GM18517 (cell line): Measurements from ENCODE around the gene SLIT1.

ENCODE experiments used
- ATAC-seq: cut with Tn5 transposase; IDR thresholded peaks from one replicate; pipeline ENCODE4 v1.9.1; 2021; ENCODE audit warnings: mild to moderate bottlenecking, moderate library complexity; ENCODE audit not compliant: unreplicated experiment

The SLIT1 gene

DNA sequence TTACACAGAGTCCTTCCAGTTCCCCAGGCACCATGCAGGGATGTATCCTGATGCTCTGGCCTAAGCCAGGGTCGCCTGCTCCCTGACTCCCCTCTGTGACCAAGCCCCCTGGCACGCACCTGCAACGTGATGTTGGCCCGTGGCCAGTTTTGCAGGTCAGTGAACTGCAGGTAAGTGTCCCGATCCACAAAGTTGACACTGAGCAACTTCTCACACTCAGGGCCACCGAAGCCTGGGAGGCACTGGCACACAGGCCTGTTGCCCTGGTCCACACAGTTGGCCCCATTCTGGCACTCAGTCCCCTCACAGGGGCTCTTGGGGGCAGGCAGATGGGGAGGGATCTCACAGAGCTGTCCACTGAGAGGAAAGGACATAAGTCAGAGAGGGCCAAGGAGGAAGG, 179.4 kb downstream of the SLIT1 start:
- no peak for ATAC-seq

DNA sequence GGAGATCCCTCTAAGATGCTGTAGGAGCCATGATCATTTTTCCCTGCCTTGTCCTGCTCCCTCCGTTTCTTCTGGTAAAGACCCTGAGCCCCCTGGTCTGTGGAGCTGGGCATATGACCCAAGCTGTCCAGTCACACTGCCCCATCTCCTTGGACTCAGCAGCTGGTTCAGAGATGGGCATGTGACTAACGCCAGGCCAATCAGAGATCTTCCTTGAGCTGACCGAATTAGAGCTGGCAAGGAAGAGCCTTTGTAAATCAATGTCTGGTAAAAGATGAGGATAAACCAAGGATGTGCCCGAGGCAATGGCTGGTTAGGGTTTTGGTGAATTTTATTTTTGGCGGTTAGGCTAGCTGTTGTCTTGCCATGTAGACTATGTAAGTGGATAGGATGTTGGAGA, 180.4 kb downstream of the SLIT1 start:
- no peak for ATAC-seq

DNA sequence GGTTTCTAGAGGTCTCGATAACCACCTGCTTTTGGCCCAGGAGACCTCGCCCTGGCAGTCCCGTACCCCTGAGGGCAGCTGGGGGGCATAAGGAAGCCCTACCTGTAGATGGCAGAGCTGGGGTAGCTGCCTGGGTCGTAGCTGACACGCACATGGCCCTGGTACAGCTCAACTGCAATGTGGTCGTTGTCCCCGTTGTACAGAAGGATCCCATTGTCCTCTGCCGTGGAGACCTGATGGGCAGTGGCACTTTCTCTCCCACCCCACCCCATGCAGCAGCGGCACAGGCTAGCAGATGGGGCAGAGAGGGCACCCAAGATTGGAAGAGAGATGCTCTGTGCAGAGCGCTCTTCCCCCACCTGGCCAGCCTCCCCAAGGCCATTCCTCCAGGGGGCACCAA, 181.2 kb downstream of the SLIT1 start:
- ATAC-seq, result no peak

DNA sequence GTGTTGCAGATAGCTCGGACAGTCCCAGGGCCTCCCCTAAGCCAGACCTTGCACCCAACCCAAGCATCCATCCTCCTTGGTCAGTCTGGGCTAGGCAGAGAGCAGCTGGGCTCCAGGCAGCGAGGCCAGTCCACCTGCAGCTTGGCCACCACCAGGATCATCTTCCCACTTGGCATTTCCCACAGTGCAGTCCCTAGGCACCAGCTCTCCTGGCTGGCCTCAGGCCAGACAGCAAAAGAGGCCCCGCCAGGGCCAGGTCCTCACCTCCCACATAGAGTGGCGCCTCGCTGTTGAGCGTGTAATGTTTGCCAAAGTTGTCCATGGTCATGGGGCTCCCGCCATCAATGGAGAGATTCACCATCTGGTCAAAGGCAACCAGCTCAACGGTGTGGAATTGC, 182.0 kb downstream of the SLIT1 start:
- no peak for ATAC-seq

DNA sequence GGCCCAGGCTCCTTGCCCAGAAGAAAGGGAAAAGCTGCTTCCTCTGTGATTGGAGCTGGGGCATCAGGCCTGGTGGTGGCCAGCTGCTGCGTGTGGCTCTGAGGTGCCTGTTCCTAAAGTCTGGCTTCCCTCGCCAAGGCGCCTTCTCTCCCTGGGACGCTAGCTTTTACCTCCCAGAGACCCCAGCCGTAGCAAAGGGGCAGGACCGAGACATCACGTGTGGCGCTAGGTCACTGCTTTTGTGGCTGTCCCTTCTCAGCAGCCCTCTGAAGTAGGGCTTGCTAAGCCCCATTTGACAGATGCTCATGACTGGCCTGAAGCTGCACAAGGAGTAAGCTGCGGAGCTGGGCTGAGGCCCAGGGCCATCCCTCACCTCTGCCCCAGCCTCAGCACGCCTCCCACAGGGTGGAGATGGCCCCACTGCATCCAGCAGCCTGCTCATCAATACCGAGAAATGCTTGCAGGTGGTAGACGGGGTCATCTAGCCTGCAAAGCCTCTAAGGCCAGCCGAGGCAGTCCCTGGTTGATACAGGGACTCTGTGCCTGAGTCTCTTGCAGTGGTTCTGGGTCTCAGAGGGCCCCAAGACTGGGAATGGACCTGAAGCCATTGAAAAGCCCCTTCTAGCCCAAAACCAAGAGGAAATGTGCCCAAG, 182.5 kb downstream of the SLIT1 start:
- no peak for ATAC-seq

DNA sequence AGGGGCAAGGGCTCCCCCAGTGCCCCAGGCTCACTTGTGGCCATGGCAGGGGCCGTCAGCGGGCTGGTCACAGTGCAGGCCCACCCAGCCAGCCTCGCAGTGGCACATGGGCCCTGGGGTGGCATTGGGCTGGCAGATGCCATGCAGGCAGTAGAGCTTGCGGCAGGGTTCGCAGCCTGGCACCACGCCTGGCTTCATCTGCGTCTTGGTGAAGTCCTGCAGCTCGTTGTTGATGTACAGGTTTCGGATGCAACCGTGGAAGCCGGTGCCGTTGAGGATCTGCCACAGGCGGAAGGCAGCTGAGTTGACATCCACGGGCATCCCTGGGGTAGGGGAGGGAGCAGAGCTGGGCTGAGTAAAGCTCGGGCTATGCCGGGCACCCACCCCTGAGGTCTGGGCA, 183.1 kb downstream of the SLIT1 start:
- ATAC-seq, result no peak

DNA sequence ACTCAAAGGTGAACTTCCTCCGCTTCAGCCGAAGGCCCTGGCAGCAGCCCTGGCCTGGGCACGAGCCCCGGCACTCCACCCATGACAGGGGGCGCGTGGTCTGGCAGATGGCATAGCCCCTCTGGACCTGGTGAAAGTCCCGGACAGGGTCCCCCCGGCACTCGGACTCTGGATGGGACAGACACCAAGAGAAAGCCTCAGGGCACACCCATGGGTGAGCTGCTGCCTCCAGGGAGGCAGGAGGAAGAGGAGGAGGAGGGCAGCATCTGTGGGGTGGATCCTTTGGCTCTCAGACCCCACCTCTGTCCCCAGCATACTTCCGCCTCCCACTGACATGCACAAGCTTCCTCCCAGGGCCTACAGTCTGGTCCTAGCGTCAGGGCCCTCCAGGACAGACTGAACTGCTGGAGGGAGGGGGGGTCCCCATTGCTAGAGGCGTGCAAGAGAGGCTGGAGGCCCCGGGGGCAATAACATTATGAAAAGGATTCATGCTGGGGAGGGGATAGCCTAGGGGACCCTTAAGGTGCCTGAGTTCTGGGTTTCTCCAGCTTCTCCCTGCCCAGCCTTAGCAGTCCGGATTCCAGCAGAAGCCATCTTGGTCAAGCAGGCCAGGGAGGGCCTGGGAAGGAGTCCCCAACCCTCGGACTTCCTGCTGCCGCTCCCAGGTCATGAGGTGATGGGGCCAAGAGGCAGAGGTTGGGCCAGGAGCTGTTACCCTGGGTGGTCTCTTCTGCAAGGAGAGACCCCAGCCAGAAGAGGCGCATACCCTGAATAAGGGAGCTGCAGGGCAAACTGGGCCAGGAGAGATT, 184.4 kb downstream of the SLIT1 start:
- no peak for ATAC-seq

DNA sequence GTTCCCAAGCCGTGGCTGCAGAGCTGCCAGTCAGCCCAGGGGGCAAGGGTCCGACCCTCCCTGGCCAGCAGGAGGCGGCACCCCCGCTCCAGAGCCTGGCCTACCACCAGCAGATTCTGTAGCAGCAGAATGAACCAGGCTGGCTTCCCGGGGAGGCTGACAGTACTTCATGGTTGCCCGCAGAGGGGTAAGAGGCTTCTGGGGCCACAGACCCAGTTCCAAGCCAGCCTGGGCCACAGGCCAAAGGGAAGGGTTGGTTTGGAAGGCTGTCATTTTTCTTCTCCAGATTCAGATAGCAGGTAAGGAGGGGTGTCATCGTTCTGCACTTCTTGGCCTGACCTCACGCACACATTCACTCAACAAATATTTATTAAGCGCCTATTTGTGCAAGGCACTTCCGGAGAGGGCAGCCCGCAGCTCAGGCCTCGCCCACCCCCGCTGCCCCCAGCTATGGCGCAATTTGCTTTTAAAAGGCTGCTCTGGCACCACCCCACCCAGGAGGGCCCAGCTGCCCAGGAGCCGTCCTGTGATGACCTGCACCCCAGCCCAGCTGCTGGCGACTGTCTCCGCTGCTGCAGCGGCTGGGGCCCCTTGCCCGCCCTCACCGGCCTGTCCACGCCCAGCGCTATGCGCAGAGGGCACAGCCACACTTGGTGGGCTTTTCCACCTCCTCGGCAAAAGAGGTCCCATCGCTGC, 185.1 kb downstream of the SLIT1 start:
- no peak for ATAC-seq

DNA sequence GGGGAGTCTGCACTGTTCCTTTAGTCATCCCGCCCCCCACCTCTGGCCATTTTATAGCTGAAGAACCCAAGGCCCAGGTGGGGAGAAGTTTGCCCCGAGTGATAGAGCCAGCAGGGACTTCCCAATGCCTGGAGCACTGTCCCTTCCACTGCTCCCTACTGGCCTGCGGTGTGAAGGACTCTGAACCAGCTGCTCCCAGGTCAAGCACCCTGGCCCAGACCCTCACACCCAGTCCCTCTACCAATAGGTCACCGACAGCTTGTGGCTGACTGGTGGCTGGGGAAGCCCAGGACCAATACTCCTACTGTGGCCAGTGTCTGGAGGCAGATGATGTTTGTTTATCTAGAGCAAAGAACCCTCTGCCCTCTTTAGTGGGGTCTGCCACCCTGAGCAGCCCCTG, 185.8 kb downstream of the SLIT1 start:
- no peak for ATAC-seq

DNA sequence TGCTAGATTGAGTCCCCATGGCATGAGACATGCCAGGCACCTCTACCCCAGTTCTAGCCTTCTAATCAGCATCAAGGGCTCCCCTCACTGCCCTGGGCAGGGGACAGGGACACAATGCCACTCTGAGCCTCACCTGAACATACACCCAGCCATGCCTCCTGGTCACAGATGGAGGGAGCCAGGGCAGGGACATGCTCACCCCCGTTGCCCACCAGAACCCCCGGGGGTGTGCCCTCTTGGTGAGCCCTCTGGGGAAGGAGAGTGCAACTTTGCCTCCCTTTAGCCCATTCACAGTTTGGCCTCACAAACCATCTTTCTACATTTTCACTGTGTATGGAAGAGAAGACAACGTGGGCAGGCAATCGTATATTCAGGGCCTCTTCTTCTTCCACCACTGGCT, 186.4 kb downstream of the SLIT1 start:
- ATAC-seq, result no peak

DNA sequence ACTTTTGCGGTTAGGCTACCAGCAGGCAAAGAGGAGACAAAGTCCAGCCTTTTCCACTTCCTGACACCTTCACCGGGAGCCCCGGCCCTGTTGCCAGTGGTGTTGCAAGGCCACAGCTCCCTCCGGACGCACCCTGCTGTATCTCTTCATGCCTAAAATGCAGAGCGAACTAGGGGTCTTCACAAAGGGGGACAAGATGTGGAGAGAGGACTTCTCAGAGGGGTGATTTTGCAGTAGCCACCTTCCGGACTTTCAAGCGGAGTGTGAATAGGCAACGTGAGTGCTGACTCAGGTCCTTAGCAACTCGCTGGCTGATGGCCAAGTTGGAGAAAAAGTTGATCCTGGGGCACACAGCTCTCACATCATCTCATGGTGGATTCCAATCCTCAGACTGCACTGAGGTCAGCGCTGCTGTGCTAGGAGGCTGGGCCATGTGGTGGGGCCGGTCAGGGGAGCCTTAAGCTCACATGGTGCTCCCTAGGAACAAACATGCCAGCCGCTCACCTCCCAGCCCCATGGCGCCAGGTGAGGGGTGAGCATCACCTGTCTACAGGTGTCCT, 187.3 kb downstream of the SLIT1 start:
- no peak for ATAC-seq

DNA sequence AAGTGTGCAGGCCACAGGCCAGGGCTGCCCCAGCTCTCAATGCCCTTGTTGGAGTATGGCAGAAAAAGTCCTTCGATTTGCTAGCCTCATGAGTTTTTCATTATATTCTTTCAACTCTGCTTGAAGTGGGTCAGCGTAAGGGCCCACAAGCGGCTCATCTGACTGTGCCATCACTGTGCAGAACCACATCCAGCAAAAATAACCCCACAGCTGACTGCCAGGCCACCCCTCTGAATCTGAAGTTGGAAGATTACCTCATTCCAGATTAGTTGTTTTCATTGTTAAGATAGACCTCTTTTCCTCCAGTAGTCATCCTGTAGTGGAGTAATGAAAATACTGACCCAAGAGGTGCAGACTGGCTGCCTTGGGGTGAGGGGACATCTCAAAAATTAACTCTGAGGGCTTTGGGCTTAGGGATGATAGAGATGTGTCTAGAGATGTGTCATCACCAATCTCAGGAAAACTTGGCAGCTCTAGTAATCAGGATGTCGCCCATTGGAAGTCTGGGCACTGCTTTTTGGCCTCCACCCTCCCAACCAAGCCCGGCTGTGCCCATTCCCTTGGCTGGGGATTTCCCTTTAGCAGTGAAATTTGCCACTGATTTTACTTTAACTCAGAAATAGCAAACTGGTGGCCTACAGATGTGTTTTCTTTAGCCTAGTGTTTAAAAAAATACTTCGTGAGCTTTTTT, 189.3 kb downstream of the SLIT1 start:
- ATAC-seq, result no peak

DNA sequence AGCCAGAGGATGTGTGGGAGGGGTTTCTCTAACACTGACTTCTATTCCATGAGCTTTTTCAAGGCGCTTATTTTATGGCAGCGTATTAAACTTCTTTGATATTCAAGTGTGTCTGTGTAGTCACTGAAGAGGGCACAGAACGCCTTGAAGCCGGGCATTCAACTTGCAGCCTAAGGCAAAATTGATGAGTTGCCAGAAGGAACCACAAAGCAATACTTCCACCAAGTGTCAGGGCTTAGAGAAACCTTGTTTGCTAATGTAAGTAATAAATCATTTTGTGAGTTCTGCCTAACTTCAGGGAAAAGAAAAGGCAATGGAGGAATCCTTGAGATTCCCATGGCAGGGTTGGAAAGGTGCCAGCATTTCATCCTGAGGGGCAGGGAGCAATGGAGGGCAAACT, 189.9 kb downstream of the SLIT1 start:
- no peak for ATAC-seq

DNA sequence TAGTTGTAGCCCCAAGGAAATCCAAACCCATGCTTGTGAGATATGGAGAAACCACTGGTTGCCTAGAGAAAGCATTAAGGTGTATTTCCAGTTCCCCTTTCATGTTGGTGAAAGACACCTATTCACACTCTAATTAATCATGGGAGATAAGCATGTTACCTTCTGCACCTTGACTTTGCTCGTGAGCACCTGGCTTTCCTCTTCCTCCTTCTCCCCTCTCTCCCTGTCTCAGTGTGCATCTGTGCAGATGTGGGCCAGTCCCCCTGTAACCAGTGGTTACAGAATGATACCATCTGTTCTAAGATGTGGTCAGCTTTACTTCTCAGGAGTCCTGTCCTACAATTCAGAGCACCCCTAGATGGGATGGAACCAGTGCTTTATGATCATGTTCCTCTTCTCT, 193.0 kb downstream of the SLIT1 start:
- peak; percentile 45 for ATAC-seq

DNA sequence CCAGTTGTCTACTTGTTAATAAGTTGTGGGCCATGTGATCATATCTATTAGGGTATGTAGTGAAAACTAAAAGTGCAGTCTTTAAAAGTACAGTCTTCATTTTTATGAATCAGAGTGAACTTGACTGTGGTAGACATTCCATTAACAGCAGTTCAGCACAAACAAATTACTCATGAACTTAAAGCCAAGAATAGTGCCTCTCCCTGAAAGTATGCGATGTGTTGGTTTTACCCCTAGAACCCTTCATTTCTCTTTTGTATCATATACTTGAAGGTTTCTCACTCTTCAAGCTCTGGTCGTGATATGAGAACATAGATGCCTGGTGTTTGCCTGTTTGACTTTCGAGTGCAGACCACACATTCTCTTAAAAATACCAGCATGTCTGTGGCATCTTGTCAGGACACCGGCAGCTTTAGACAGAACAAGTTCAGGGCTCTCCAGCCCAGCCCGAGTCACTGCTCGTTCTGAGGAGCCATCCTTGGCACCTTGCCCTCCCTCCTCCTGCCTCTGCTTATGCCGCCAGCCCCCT, 194.4 kb downstream of the SLIT1 start:
- ATAC-seq, result peak; percentile 47

DNA sequence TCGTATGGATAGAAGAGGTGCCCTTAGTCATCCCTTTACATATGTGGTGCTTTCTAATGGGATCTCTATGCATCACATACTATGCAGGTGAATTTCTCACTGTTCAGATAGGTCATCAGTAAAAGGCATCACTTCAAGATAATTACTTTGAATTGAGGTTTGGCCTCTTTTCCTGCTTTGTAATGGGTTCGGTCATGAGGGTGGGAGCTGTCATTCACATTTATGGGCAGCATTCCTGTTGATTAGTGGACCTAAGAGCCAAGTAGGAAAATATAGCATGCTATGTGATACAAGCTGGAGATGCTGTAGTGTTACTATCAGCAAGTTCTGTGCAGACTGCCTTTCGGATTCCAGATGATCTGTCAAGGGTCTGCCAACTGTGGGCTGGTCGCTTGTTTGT, 197.3 kb downstream of the SLIT1 start:
- no peak for ATAC-seq

DNA sequence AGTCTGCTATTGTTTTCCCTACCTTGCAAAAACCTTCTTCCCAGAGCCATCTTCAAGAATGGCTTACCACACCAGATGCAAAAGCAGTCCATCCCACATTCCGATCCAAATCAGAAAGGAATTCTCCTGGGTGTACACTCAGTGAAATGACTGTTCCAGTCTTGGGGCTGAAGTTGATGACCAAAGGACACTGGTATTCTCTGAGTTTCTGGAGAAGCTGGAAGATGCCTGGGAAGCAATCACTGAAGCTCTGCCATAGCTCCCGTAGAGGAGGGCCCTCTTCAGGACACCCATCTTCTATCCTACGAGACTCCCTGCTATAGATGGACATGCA, 197.9 kb downstream of the SLIT1 start:
- no peak for ATAC-seq

DNA sequence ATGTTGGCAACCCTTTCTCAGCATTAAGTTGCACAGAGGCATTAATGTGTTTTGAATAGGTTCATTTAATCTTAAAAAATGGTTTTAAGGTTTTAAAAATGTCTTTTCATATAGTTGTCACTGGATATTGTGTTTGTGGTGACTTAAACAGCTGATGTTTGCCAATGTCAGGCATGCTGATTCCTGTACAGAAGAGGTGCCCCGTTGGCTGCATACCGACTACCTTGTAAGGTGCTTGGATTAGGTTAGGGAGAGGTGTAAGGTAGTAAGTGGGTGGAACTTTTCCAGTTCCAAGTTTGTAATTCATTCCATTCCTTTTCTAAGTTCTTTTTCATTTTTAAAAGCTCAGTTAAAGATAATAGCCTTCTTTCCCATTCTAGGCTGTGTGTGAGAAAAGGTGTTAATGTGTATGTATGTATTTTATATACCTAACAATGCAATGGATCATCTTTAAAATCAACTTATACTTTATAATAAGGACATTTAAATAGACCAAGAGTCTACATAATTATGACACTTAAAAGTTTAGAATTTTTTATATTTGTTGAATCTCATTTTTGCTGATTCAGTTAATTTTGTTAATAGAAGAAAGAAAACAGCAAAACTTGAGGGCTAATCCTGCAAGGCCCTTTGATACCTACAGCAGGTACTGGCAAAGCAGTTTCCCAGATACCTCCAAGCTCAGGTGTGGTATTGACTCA, 198.5 kb downstream of the SLIT1 start:
- no peak for ATAC-seq

DNA sequence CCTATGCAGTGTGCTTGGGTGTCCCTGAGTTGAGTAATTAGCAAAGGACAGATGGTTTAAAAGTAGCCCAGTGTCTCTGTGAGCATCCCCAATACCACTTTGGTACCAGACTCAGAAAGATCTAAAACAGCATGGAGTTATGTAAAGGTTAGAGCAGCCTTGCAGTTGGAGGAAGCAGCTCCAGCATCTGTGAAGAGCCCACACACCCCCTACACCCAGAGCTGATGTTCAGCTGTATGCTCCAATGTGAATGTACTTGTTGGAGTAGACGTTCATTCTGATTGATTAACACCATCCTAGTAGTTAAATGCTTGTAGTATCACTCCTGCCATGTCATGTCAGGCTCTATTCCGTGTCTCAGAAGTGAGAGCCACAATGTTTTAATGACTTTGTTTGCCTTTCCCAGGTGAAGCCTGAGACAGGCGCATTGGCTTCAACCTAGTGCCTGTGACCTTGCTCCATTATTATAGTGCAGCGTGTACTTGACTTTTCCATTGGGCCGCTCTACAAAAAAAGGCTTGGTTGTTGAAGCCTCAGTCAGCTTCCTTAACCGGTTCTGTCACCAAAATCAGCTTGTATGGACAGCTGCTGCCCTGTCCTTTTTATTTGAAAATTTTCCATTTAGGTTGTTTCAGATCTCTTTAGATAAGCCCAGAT, 199.4 kb downstream of the SLIT1 start:
- no peak for ATAC-seq

DNA sequence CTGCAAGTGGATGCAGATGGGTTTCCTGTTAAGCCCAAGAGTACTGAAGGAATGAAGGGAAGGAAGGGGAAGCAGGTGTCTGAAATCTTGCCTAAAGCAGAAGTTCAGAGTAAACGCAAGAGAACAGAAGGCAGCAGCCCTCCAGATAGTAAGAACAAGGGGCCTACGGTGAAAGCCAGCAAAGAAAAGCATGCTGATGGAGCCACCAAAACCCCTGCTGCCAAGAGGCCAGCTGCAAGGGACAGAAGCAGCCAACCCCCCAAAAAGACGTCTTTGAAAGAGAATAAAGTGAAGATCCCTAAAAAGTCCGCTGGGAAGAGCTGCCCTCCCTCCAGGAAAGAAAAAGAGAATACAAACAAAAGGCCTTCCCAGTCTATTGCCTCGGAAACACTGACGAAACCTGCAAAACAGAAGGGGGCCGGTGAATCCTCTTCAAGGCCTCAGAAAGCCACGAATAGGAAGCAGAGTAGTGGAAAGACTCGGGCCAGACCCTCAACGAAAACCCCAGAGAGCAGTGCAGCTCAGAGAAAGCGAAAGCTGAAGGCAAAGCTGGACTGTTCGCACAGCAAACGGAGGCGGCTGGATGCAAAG, 201.1 kb downstream of the SLIT1 start:
- ATAC-seq, result no peak
